ENCODE results near the gene CABP1. TPM values are rescaled to one million over a fixed set of nuclear protein-coding genes. Genes with fewer than 3 reads are reported as not detected.

Gene CABP1
- total RNA-seq, 4 donors from 2014 or later: 0.39 to 0.94 (median 0.89) TPM; not detected in 1

DNA sequence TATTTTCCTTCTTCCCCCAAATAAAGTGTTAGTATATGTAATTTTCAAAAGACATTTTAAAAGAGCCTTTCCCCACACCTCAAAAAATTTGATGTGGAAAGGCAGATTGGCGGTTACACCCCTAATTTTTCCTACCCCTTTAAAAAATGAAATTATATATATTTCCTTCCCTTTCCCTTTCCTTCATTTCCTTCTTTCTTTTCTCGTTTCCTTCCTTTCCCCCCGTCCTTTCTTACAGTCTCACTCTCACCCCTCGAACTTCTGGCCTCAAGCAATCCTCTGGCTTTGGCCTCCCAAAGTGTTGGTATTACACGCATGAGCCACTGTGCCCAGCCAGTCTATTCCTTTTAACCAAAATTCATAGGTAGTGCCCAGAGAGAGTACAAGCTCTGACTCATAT is 65.6 kb downstream of the CABP1 start:
- WGBS, 2 donors: 79 to 87% methylated on average over 5 of the region's 5 CpGs
- intact Hi-C loops (cut with DNase I; ENCODE audit: low total_unique reads): no loop called here
- no peak for TF ChIP-seq POLR2A (IDR thresholded peaks at IDR 0.05)
- TF ChIP-seq, protein P1, sequence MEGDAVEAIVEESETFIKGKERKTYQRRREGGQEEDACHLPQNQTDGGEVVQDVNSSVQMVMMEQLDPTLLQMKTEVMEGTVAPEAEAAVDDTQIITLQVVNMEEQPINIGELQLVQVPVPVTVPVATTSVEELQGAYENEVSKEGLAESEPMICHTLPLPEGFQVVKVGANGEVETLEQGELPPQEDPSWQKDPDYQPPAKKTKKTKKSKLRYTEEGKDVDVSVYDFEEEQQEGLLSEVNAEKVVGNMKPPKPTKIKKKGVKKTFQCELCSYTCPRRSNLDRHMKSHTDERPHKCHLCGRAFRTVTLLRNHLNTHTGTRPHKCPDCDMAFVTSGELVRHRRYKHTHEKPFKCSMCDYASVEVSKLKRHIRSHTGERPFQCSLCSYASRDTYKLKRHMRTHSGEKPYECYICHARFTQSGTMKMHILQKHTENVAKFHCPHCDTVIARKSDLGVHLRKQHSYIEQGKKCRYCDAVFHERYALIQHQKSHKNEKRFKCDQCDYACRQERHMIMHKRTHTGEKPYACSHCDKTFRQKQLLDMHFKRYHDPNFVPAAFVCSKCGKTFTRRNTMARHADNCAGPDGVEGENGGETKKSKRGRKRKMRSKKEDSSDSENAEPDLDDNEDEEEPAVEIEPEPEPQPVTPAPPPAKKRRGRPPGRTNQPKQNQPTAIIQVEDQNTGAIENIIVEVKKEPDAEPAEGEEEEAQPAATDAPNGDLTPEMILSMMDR (IDR thresholded peaks at IDR 0.05): no peak

DNA sequence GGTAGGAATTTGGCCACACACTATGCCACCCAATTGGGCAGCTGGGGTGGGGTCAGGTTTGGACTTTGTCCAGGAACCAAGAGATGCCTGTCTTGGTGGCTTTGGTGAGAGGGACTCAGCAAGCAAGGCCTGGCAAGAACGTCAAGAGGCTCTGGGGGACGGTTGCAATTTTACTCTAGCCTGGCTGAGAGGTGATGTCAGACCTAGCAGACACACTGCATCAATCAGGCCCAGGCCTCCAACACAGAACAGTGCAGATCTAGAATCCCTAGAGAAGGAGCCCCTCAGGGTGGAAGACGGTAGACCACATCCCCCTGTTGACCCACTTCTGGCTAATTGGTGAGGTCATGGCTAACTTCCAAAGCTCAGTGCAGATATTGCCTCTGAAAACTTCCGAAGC is 68.2 kb downstream of the CABP1 start:
- no peak overlapping the region for H3K4me3 ChIP-seq (ENCODE audit: low read depth, poor library complexity, severe bottlenecking)
- intact Hi-C loops (cut with DNase I; ENCODE audit: low total_unique reads): no loop called here
- WGBS, 2 donors: 78 to 85% methylated on average over 4 of the region's 4 CpGs
- no peak for TF ChIP-seq POLR2A (IDR thresholded peaks at IDR 0.05)
- TF ChIP-seq, protein P1 (IDR thresholded peaks at IDR 0.05): no peak
- no peak for DNase-seq (ENCODE audit: low spot score in 2 of 2)

More for the DNA sequence above, 65.6 kb downstream of the CABP1 start:
- H3K4me3 ChIP-seq (ENCODE audit: low read depth, poor library complexity, severe bottlenecking): no peak overlapping the region
- no peak for DNase-seq (ENCODE audit: low spot score in 2 of 2)

DNA sequence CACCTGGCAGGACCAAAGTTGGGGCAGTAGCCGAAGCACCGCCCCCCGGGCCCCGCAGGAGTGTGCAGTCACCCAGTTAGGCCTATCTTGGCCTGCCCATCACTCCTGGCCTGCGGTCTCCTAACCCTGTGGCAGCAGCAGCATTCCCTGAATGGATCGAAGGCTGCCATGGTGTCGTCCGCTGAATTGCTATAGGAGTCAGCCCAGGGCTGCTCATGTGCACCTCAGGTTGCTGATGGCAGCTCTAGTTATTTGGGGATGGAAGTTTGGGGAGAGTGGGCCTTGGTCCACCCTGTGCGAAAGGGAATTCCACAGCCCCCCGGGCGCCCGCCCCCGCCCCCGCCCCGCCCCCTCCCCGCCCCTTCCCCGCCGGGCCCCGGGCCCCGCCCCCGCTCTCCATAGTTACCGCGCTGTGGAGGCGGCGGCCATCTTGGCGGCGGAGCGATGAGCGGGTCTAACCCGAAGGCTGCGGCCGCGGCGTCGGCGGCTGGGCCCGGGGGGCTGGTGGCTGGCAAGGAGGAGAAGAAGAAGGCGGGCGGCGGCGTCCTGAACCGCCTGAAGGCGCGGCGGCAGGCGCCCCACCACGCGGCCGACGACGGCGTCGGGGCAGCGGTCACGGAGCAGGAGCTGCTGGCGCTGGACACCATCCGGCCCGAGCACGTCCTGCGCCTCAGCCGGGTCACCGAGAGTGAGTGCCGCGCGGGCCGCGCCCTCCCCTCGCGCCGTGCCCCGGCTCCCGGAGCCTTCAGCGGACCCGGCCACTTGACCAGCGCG is 69.8 kb downstream of the CABP1 start, which contains the start of gene UNC119B:
TSS of gene UNC119B (plus strand) at position 428 of the 774 bp plus-strand sequence. CDS start at position 445, 17 bp downstream.
- TF ChIP-seq POLR2A (IDR thresholded peaks at IDR 0.05): no peak
- TF ChIP-seq, protein P1 (IDR thresholded peaks at IDR 0.05): no peak
- H3K4me3 ChIP-seq (ENCODE audit: low read depth, poor library complexity, severe bottlenecking): peak within 1 kb of the TSS; percentile 74
- WGBS, 2 donors: 1 to 2% methylated on average over 8 to 13 of the region's 76 CpGs
- DNase-seq (ENCODE audit: low spot score in 2 of 2): peak; percentile 43 to 89
- intact Hi-C loops (cut with DNase I; ENCODE audit: low total_unique reads): loop anchor here (5.0 to 10.0 kb wide), 2 partner anchors 63 to 125 kb away; partner anchors contain the start of gene POP5

DNA sequence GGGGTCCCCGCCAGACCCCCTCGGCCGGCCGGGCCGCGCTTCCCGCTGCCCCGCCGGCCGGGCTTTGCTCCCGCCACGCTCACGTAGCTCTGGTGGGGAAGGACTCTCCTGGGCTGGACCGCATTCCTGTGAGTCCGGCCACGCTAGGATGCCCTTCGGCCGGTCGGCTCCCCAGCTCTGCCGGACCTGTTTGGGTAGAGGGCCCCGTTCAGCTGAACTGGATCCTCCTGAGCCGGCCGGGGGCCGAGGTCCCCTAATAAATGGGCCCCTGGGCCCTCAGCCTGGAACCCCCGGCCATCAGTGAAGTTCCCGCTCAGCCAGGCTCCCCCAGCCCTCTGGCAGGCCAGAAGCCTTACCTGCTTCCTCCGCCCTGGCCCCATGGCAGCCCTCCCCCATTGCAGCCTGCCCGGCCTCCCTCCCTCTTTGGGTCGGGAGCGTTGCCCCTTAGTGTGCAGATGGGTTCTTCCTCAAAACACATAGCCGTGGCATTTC is 70.4 kb downstream of the CABP1 start:
- WGBS, 2 donors: 0 to 2% methylated on average over 12 to 18 of the region's 31 CpGs
- no peak for DNase-seq (ENCODE audit: low spot score in 2 of 2)
- TF ChIP-seq POLR2A (IDR thresholded peaks at IDR 0.05): no peak
- TF ChIP-seq, protein P1 (IDR thresholded peaks at IDR 0.05): no peak
- intact Hi-C loops (cut with DNase I; ENCODE audit: low total_unique reads): loop anchor here (5.0 to 10.0 kb wide), 2 partner anchors 64 to 126 kb away; partner anchors contain the start of gene POP5
- peak overlapping the region; percentile 74 for H3K4me3 ChIP-seq (ENCODE audit: low read depth, poor library complexity, severe bottlenecking)

DNA sequence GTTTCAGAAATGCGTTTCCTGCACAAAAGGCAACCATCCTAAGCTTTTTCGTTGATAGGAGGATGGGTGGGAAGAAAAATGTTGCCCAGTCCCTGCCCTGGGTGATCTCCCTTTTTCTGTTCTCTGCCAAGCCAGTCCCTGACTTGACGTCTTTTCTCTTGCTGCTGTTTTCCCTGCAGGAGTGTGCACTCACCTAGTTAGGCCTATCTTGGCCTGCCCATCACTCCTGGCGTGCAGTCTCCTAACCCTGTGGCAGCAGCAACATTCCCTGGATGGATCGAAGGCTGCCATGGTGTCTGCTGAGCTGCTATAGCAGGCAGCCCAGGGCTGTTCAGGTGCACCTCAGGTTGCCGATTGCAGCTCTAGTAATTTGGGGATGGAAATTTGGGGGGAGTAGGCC is 71.0 kb downstream of the CABP1 start:
- TF ChIP-seq POLR2A (IDR thresholded peaks at IDR 0.05): no peak
- intact Hi-C loops (cut with DNase I; ENCODE audit: low total_unique reads): loop anchor here (5.0 to 10.0 kb wide), 2 partner anchors 64 to 127 kb away; partner anchors contain the start of gene POP5
- peak overlapping the region; percentile 74 for H3K4me3 ChIP-seq (ENCODE audit: low read depth, poor library complexity, severe bottlenecking)
- DNase-seq (ENCODE audit: low spot score in 2 of 2): no peak
- WGBS, 2 donors: 27 to 34% methylated on average over 6 of the region's 6 CpGs

DNA sequence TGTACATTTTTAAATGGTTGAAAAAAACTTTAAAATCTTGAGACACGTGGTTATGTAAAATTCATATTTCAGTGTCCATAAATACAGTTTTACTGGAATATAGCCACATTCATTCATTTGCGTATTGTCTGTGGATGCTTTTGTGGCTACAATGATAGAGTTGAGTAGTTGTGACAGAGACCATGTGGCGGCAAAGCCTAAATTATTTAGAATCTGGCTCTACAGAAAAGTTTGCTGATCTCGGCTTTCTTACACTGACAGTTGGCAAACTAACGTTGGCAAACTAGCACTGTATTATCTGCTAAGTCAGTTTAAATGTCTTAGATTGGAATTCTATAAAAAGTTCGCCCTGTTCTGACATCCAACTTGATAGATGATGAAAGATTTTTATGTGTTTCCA is 72.2 kb downstream of the CABP1 start:
- WGBS, 2 donors: 71 to 75% methylated on average over 6 of the region's 6 CpGs
- no peak for DNase-seq (ENCODE audit: low spot score in 2 of 2)
- H3K4me3 ChIP-seq (ENCODE audit: low read depth, poor library complexity, severe bottlenecking): no peak overlapping the region
- TF ChIP-seq, protein P1 (IDR thresholded peaks at IDR 0.05): no peak
- no peak for TF ChIP-seq POLR2A (IDR thresholded peaks at IDR 0.05)
- intact Hi-C loops (cut with DNase I; ENCODE audit: low total_unique reads): loop anchor here (5.0 to 10.0 kb wide), 2 partner anchors 65 to 128 kb away; partner anchors contain the start of gene POP5
